H9 (cell line): ENCODE results near the gene TDRD5. TPM values are rescaled to one million over a fixed set of nuclear protein-coding genes. Genes with fewer than 3 reads are reported as not detected.

Experiments used
- DNase-seq: peaks from one replicate; pipeline ENCODE4 v3.0.0-alpha.2; 2017
- H2AFZ ChIP-seq: one replicate; pipeline ENCODE4 v1.6.1; 2013; ENCODE audit warnings: mild to moderate bottlenecking, low read length, control low read depth, moderate library complexity
- H2AK5ac ChIP-seq: 2 replicates; pipeline ENCODE4 v1.6.1; 2013; ENCODE audit warnings: low read length, control low read depth, mixed read lengths; ENCODE audit not compliant: insufficient read length
- H2BK120ac ChIP-seq: one replicate; pipeline ENCODE4 v1.6.1; 2013; ENCODE audit warnings: low read depth, mild to moderate bottlenecking, low read length, control low read depth, inconsistent platforms; ENCODE audit not compliant: poor library complexity, severe bottlenecking
- H2BK12ac ChIP-seq: 2 replicates; pipeline ENCODE4 v1.6.1; 2013; ENCODE audit warnings: low read length, control low read depth, mixed read lengths, low read depth; ENCODE audit not compliant: insufficient read length
- H2BK15ac ChIP-seq: 2 replicates; pipeline ENCODE4 v1.6.1; 2013; ENCODE audit warnings: low read depth, low read length, control low read depth
- H2BK20ac ChIP-seq: one replicate; pipeline ENCODE4 v1.6.1; 2013; ENCODE audit warnings: low read depth, mild to moderate bottlenecking, low read length, control low read depth, inconsistent platforms; ENCODE audit not compliant: poor library complexity, severe bottlenecking
- H2BK5ac ChIP-seq: 2 replicates; pipeline ENCODE4 v1.6.1; 2013; ENCODE audit warnings: low read length, control low read depth, mixed read lengths; ENCODE audit not compliant: insufficient read length
- H3K14ac ChIP-seq: 2 replicates; pipeline ENCODE4 v1.6.1; 2013; ENCODE audit warnings: low read length, control low read depth; ENCODE audit not compliant: insufficient read depth
- H3K18ac ChIP-seq: 2 replicates; pipeline ENCODE4 v1.6.1; 2013; ENCODE audit warnings: low read depth, mild to moderate bottlenecking, mixed read lengths, low read length, control low read depth; ENCODE audit not compliant: insufficient read length
- H3K23ac ChIP-seq: 2 replicates; pipeline ENCODE4 v1.6.1; 2013; ENCODE audit warnings: low read length, control low read depth, mixed read lengths, low read depth; ENCODE audit not compliant: insufficient read length
- H3K23me2 ChIP-seq: 2 replicates; pipeline ENCODE4 v1.6.1; 2013; ENCODE audit warnings: low read depth, mild to moderate bottlenecking, mixed read lengths, low read length, control low read depth; ENCODE audit not compliant: insufficient read length, poor library complexity, severe bottlenecking
- H3K27ac ChIP-seq: 2 replicates; pipeline ENCODE4 v1.5.1; 2013; ENCODE audit warnings: low read length, control low read depth, mixed read lengths, low read depth; ENCODE audit not compliant: insufficient read length
- H3K27me3 ChIP-seq: 2 replicates; pipeline ENCODE4 v1.6.1; 2013; ENCODE audit warnings: low read length, control low read depth, inconsistent platforms; ENCODE audit not compliant: insufficient read depth
- H3K4ac ChIP-seq: 2 replicates; pipeline ENCODE4 v1.6.1; 2013; ENCODE audit warnings: low read depth, mild to moderate bottlenecking, control low read depth, inconsistent platforms, low read length, moderate library complexity
- H3K4me1 ChIP-seq: 2 replicates; pipeline ENCODE4 v1.6.1; 2013; ENCODE audit warnings: low read length, control low read depth, inconsistent platforms; ENCODE audit not compliant: insufficient read depth
- H3K4me2 ChIP-seq: 2 replicates; pipeline ENCODE4 v1.6.1; 2013; ENCODE audit warnings: low read length, control low read depth, mixed read lengths; ENCODE audit not compliant: insufficient read length, insufficient read depth
- H3K56ac ChIP-seq: 2 replicates; pipeline ENCODE4 v1.6.1; 2013; ENCODE audit warnings: low read depth, mild to moderate bottlenecking, mixed read lengths, low read length, control low read depth; ENCODE audit not compliant: insufficient read length
- H3K79me1 ChIP-seq: 2 replicates; pipeline ENCODE4 v1.6.1; 2013; ENCODE audit warnings: low read depth, mild to moderate bottlenecking, moderate library complexity, low read length, control low read depth, inconsistent platforms; ENCODE audit not compliant: insufficient read depth, poor library complexity, severe bottlenecking
- H3K79me2 ChIP-seq: 2 replicates; pipeline ENCODE4 v1.6.1; 2013; ENCODE audit warnings: low read length, control low read depth, inconsistent platforms; ENCODE audit not compliant: insufficient read depth
- H3K9ac ChIP-seq: 2 replicates; pipeline ENCODE4 v1.6.1; 2013; ENCODE audit warnings: low read length, control low read depth, mixed read lengths; ENCODE audit not compliant: insufficient read length; ENCODE audit errors: extremely low read depth
- H3K9me3 ChIP-seq: one replicate; pipeline ENCODE4 v1.6.1; 2013; ENCODE audit warnings: low read depth, low read length, inconsistent platforms; ENCODE audit not compliant: control insufficient read depth
- H3T11ph ChIP-seq: one replicate; pipeline ENCODE4 v1.6.1; 2013; ENCODE audit warnings: mild to moderate bottlenecking, low read length, control low read depth, inconsistent platforms
- H4K20me1 ChIP-seq: one replicate; pipeline ENCODE4 v1.6.1; 2013; ENCODE audit not compliant: control insufficient read depth, insufficient read length, insufficient read depth
- H4K5ac ChIP-seq: 2 replicates; pipeline ENCODE4 v1.6.1; 2013; ENCODE audit warnings: low read depth, mild to moderate bottlenecking, mixed read lengths, low read length, control low read depth; ENCODE audit not compliant: insufficient read length
- H4K8ac ChIP-seq: replicated peaks from 2 replicates; pipeline ENCODE4 v1.6.1; 2013; ENCODE audit warnings: low read length, control low read depth, mixed read lengths, low read depth; ENCODE audit not compliant: insufficient read length
- H4K91ac ChIP-seq: 2 replicates; pipeline ENCODE4 v1.6.1; 2013; ENCODE audit warnings: low read depth, mild to moderate bottlenecking, moderate library complexity, mixed read lengths, low read length, control low read depth; ENCODE audit not compliant: insufficient read length
- H3K27ac Mint-ChIP-seq, 3 experiments: 2 replicates in 2 of 3; 3 replicates in 1 of 3; pipeline ENCODE4 v1.8.0; 2020 to 2021; ENCODE audit warnings: mixed read lengths in 3 of 3, mild to moderate bottlenecking in 1 of 3, moderate library complexity in 1 of 3
- H3K27me3 Mint-ChIP-seq: 2 replicates; pipeline ENCODE4 v1.8.0; 2021; ENCODE audit warnings: low read depth, mild to moderate bottlenecking, moderate library complexity, mixed read lengths
- H3K36me3 Mint-ChIP-seq, 3 experiments: 2 replicates in 2 of 3; 3 replicates in 1 of 3; pipeline ENCODE4 v1.8.0; 2020 to 2021; ENCODE audit warnings: low read depth in 3 of 3, mixed read lengths in 3 of 3; ENCODE audit not compliant: insufficient read depth in 1 of 3
- H3K4me1 Mint-ChIP-seq, 2 experiments: 2 replicates each; pipeline ENCODE4 v1.8.0; 2020; ENCODE audit warnings: mixed read lengths in 2 of 2
- H3K4me3 Mint-ChIP-seq, 2 experiments: 2 replicates in 1 of 2; 3 replicates in 1 of 2; pipeline ENCODE4 v1.8.0; 2020 to 2021; ENCODE audit warnings: mild to moderate bottlenecking in 2 of 2, mixed read lengths in 2 of 2, moderate library complexity in 1 of 2
- H3K9me3 Mint-ChIP-seq, 2 experiments: 2 replicates in 1 of 2; 3 replicates in 1 of 2; pipeline ENCODE4 v1.8.0; 2020; ENCODE audit warnings: mild to moderate bottlenecking in 2 of 2, mixed read lengths in 2 of 2, moderate library complexity in 1 of 2
- WGBS: extraction: QIAGEN DNeasy Blood & Tissue Kit; methylation state at CpG from one replicate; pipeline ENCODE4 v1.1.7; 2013; ENCODE audit warnings: missing lambda C conversion rate, low lambda C conversion rate, mixed read lengths; ENCODE audit not compliant: insufficient read length; ENCODE audit errors: extremely low coverage; 5-methylcytosine and 5-hydroxymethylcytosine counted together
- total RNA-seq: library from RNA; stranded (reverse); gene quantifications from 2 replicates; pipeline ENCODE4 v1.2.1, GENCODE V29; 2021
- TF ChIP-seq, protein P1 (sequence below): fragments of 200-600 bp; sonication (generic); conservative IDR thresholded peaks from 3 replicates; pipeline ENCODE4 v1.8.0; 2021; ENCODE audit warnings: antibody characterized with exemption, mild to moderate bottlenecking

Gene TDRD5
- total RNA-seq, 1 experiment from 2014 or later: 0.33 TPM

DNA sequence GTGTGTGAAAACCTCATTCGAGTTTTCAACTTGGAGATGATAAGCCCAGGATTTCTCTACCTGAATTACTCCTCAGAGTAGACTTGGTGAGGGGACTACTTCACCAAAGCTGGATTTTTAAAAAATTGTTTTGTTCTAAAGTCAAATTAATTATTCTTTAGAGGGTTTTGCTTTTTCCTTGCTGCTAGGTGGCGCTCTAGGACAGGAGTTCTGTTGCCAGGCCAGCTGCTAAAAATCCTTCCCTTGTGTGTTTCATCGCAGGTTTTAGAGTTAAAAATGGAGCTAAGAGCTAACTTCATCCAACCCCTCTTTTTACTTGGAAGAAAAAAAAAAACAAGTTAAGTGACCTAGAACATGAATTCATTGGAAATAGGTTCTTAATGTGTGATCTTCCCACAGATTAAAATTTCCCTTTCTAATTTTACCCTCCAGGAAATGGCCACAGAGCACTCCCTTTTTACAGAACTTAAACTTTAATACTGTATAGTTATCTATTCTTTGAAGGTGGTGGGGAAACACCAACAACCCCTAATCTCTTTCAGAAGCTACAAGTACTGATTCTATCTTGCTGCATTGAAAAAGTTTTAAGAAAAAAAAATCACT is 114.8 kb downstream of the TDRD5 start:
- H4K5ac ChIP-seq: no peak overlapping the region
- no peak overlapping the region for H2AK5ac ChIP-seq
- H2BK120ac ChIP-seq: no peak overlapping the region
- no peak overlapping the region for H4K8ac ChIP-seq
- H3K23ac ChIP-seq: no peak overlapping the region
- Mint-ChIP-seq H3K9me3 (no peaks in the 10 kb centered on the region), H3K27ac (no peak overlapping the region), H3K36me3 (no peaks in the 10 kb centered on the region), H3K4me1 (0 out of 4 replicates have a peak, but pooled peaks cover 0 to 2% of the 10 kb centered on the region in 2 experiments), H3K4me3 (no peak overlapping the region), H3K27me3 (peaks cover 2% of the 10 kb centered on the region)
- no peaks in the 10 kb centered on the region for H3K79me2 ChIP-seq
- H4K91ac ChIP-seq: no peak overlapping the region
- no peaks in the 10 kb centered on the region for H3K4me1 ChIP-seq
- H3K23me2 ChIP-seq: no peaks in the 10 kb centered on the region
- no peak overlapping the region for H3K27ac ChIP-seq
- no peaks in the 10 kb centered on the region for H3K9me3 ChIP-seq
- no peaks in the 10 kb centered on the region for H3K79me1 ChIP-seq
- no peak overlapping the region for H3T11ph ChIP-seq
- WGBS: no CpG with 5 or more reads among the region's 3 CpGs
- no peak overlapping the region for H3K56ac ChIP-seq
- H3K14ac ChIP-seq: no peak overlapping the region
- TF ChIP-seq, protein P1, sequence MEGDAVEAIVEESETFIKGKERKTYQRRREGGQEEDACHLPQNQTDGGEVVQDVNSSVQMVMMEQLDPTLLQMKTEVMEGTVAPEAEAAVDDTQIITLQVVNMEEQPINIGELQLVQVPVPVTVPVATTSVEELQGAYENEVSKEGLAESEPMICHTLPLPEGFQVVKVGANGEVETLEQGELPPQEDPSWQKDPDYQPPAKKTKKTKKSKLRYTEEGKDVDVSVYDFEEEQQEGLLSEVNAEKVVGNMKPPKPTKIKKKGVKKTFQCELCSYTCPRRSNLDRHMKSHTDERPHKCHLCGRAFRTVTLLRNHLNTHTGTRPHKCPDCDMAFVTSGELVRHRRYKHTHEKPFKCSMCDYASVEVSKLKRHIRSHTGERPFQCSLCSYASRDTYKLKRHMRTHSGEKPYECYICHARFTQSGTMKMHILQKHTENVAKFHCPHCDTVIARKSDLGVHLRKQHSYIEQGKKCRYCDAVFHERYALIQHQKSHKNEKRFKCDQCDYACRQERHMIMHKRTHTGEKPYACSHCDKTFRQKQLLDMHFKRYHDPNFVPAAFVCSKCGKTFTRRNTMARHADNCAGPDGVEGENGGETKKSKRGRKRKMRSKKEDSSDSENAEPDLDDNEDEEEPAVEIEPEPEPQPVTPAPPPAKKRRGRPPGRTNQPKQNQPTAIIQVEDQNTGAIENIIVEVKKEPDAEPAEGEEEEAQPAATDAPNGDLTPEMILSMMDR: peak; percentile 90
- no peak overlapping the region for H3K4ac ChIP-seq
- H3K4me2 ChIP-seq: no peak overlapping the region
- peak; percentile 38 for DNase-seq
- H2BK15ac ChIP-seq: no peak overlapping the region
- no peak overlapping the region for H3K9ac ChIP-seq
- no peak overlapping the region for H3K18ac ChIP-seq
- no peak overlapping the region for H2BK12ac ChIP-seq
- no peaks in the 10 kb centered on the region for H3K27me3 ChIP-seq
- H2AFZ ChIP-seq: no peak overlapping the region
- H2BK20ac ChIP-seq: no peak overlapping the region
- no peak overlapping the region for H2BK5ac ChIP-seq
- no peaks in the 10 kb centered on the region for H4K20me1 ChIP-seq
